GM06990 (cell line): ENCODE measurements around the gene CDC42BPG.

Experiments used
- DNase-seq: peaks from one replicate; pipeline ENCODE4 v3.0.0-alpha.2; 2011; ENCODE audit not compliant: insufficient read length; ENCODE audit errors: extremely low read depth
- H3K27me3 ChIP-seq: replicated peaks from 2 replicates; pipeline ENCODE4 v1.6.0; 2011; ENCODE audit warnings: low read length; ENCODE audit not compliant: control insufficient read depth, insufficient read depth
- H3K36me3 ChIP-seq: 2 replicates; pipeline ENCODE4 v1.5.1; 2011; ENCODE audit warnings: low read length; ENCODE audit not compliant: control insufficient read depth, insufficient read depth
- H3K4me3 ChIP-seq: replicated peaks from 2 replicates; pipeline ENCODE4 v1.5.1; 2011; ENCODE audit warnings: low read depth, mild to moderate bottlenecking, control low read depth, low read length
- CTCF ChIP-seq: IDR thresholded peaks from 2 replicates; pipeline ENCODE4 v1.5.1; 2011; ENCODE audit warnings: low read length, control low read depth, mild to moderate bottlenecking, inconsistent platforms; ENCODE audit not compliant: insufficient read depth, poor library complexity, severe bottlenecking

Gene CDC42BPG

GRCh38 chr11:64874308-64875240, 30.1 kb upstream of the CDC42BPG start:
- no peak for DNase-seq
- Histone ChIP-seq H3K27me3 (no peaks in the 10 kb centered on the region), H3K36me3 (peaks cover 34% of the 10 kb centered on the region), H3K4me3 (peak overlapping the region; percentile 99)
- TF ChIP-seq CTCF: no peak

DNA sequence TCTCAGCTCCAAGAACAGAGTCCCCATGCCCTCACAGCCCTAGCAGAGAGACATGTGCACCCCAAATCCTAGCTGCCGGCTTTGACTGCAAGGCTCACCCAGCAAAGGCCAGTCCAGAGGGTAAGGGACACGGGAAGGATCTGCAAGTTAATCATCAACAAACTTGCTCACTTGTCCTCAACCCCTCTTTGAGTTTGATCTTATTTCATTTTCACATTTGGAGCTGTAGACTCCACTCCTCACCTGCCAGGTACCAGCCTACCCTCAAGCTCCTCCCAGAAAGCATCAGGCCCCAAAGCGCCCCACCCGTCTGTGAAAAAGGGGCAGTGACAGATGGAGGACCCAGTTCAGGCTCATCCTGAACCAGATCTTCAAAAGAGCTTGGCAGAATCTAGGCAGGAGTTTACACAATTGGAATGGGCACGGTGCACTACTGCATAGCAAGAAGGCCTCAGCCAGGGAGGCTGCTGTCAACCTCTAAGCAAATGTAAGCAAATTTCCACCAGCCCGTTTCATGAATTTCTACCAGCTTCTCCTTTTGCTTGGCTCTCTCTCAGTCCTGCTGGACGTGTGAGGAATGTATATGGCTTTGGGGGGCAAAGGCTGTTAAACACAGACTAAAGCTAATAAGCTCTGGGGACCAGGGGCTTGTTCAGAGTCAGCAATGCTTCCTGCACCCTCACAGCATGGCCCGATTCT, 28.5 kb upstream of the CDC42BPG start:
- no peak for DNase-seq
- Histone ChIP-seq H3K27me3 (no peaks in the 10 kb centered on the region), H3K4me3 (peak overlapping the region; percentile 44), H3K36me3 (peaks cover 43% of the 10 kb centered on the region)
- TF ChIP-seq CTCF: no peak

GRCh38 chr11:64871492-64871891, 27.0 kb upstream of the CDC42BPG start:
- Histone ChIP-seq H3K36me3 (peaks cover 43% of the 10 kb centered on the region), H3K27me3 (no peaks in the 10 kb centered on the region), H3K4me3 (peak overlapping the region; percentile 36)
- DNase-seq: peak; percentile 19
- TF ChIP-seq CTCF: no peak

- TF ChIP-seq CTCF: no peak
- Histone ChIP-seq H3K36me3 (peaks cover 40% of the 10 kb centered on the region), H3K4me3 (peak overlapping the region; percentile 36), H3K27me3 (no peaks in the 10 kb centered on the region)
- DNase-seq: no peak
Observed at GRCh38 chr11:64870893-64871466, 26.5 kb upstream of the CDC42BPG start.

DNA sequence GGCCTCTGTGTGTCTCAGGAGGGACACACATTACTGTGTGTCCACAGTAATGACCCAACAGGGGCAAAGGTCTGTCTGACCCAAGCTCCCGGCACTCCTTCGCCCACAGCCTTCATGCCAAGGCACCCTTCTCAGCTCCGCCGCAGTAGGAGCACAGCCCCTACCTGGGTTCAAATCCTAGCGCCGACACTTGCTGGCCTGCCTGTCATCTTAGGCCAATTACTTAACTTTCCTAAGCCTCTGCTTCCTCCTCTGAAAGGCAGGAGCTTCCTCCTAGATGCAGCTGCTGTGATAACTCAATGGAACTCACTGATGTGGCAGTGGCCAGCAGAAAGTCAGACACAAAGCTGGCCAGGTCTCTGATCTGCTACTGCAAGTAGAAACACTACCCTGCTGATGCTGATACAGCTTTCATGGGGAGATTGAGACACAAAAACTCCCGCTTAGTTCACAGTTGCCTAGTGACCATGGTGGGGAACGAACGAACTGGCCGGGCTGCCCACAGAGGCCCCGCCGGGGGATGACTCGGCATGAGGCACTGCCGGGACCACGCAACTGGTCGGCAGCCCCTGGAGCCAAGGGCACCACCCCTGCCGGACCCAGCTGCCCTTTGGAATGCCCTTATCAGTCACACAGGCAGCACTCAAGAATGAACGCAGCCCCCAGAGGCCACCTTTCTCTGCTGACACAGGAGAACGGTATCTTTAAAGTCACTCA, 25.9 kb upstream of the CDC42BPG start:
- H3K36me3 ChIP-seq: peaks cover 39% of the 10 kb centered on the region
- DNase-seq: no peak
- no peaks in the 10 kb centered on the region for H3K27me3 ChIP-seq
- TF ChIP-seq CTCF: no peak
- H3K4me3 ChIP-seq: peak overlapping the region; percentile 36
